ENCODE data around the gene CFHR5. TPM values are rescaled to one million over a fixed set of nuclear protein-coding genes. Genes with fewer than 3 reads are reported as not detected.

Gene CFHR5
- total and polyA plus RNA-seq, 5 donors from 2014 or later = not detected

DNA sequence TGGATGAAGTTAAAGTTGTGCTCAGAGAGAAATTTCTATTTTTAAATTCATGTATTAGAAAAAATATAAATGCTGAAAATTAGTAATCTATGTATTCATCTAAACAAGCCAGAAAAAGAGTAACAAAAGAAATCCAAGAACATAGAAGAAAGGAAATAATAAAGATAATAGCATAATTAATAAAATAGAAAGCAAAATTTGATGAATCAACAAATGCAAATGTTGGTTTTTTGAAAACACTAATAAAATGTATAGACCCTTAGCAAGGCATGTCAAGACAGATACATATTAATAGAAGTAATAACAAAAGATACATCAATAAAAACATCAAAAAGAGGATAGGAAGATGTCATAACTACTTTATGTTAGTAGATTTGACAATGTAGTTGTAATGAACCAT lies 71.7 kb downstream of the CFHR5 start:
- Histone ChIP-seq H3K4me1 (ENCODE audit: control insufficient read depth, insufficient read depth, low read length, poor library complexity, severe bottlenecking) (no peaks in the 10 kb centered on the region), H3K36me3 (ENCODE audit: control insufficient read depth, insufficient read depth, low read length) (no peaks in the 10 kb centered on the region), H3K9me3 (ENCODE audit: control insufficient read depth in 2 of 2, low read length in 2 of 2) (no peaks in the 10 kb centered on the region), H3K27ac (ENCODE audit: insufficient read depth, low read length, poor library complexity, severe bottlenecking) (no peak overlapping the region), H3K27me3 (ENCODE audit: control insufficient read depth, insufficient read depth, low read length) (no peaks in the 10 kb centered on the region), H3K4me3 (ENCODE audit: low read depth, low read length) (no peak overlapping the region)
- Mint-ChIP-seq H3K36me3 (no peaks in the 10 kb centered on the region), H3K27ac (no peak overlapping the region), H3K27me3 (peaks cover 4% of the 10 kb centered on the region), H3K9me3 (peaks cover 0 to 3% (median 0%) of the 10 kb centered on the region in 7 donors), H3K4me1 (no peaks in the 10 kb centered on the region), H3K4me3 (no peak overlapping the region)
- DNase-seq (no peak), ATAC-seq (ENCODE audit: low read depth in 2 of 2) (no peak)

Other genes with a start within 250 kb of the CFHR5 start
- gene CFHR3, start 202.7 kb upstream of the CFHR5 start, total RNA-seq = not detected
- not detected for gene CFHR3, start 202.7 kb upstream of the CFHR5 start, polyA plus RNA-seq
- gene CFHR1, start 157.8 kb upstream of the CFHR5 start, total RNA-seq = not detected
- gene CFHR1, start 157.8 kb upstream of the CFHR5 start, polyA plus RNA-seq = not detected
- gene CFHR4, start 89.5 kb upstream of the CFHR5 start, total RNA-seq = not detected
- not detected for gene CFHR4, start 89.5 kb upstream of the CFHR5 start, polyA plus RNA-seq
- not detected for gene CFHR2, start 33.8 kb upstream of the CFHR5 start, total RNA-seq
- gene CFHR2, start 33.8 kb upstream of the CFHR5 start, polyA plus RNA-seq = not detected
- not detected for gene F13B, start 89.7 kb downstream of the CFHR5 start, total RNA-seq
- gene F13B, start 89.7 kb downstream of the CFHR5 start, polyA plus RNA-seq = not detected
- 3.2 TPM for gene ASPM, start 169.1 kb downstream of the CFHR5 start, total RNA-seq
- gene ASPM, start 169.1 kb downstream of the CFHR5 start, polyA plus RNA-seq = under 1 TPM; 0.37 to 0.88 (median 0.54) TPM
- gene ZBTB41, start 223.7 kb downstream of the CFHR5 start, total RNA-seq = 11.7 TPM
- 1 to 10 TPM; 2.4 to 3.7 (median 3.0) TPM for gene ZBTB41, start 223.7 kb downstream of the CFHR5 start, polyA plus RNA-seq

Measured in CD4-positive, CD25-positive, alpha-beta regulatory T cell (primary cell).